ENCODE results near the gene SYNM.

DNA sequence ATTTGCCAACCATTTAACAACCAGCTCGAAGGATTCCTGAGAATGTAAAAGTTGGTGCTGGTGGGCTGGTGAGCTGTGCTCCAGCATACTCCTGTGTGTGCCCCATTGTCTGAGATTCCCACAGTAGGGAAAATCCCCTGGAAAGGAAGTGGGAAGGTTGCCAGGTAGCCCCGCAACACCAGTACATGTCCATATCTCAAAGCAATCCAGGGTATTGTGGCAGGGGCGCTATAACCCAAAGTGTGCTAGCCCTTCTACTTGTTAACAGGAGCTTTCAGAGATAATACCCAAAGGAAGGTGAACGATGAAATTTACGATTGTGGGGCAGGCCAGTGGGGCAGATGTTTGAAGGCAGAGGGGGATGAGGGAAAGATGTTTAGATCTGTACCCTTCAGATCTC is 42.7 kb upstream of the SYNM start:
- TF ChIP-seq, protein P1, sequence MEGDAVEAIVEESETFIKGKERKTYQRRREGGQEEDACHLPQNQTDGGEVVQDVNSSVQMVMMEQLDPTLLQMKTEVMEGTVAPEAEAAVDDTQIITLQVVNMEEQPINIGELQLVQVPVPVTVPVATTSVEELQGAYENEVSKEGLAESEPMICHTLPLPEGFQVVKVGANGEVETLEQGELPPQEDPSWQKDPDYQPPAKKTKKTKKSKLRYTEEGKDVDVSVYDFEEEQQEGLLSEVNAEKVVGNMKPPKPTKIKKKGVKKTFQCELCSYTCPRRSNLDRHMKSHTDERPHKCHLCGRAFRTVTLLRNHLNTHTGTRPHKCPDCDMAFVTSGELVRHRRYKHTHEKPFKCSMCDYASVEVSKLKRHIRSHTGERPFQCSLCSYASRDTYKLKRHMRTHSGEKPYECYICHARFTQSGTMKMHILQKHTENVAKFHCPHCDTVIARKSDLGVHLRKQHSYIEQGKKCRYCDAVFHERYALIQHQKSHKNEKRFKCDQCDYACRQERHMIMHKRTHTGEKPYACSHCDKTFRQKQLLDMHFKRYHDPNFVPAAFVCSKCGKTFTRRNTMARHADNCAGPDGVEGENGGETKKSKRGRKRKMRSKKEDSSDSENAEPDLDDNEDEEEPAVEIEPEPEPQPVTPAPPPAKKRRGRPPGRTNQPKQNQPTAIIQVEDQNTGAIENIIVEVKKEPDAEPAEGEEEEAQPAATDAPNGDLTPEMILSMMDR (IDR thresholded peaks at IDR 0.05; ENCODE audit: low read depth, low read length), result no peak
- no peak for TF ChIP-seq EZH2phosphoT487 (IDR thresholded peaks at IDR 0.05; ENCODE audit: low read depth)
